GM10248 (cell line): ENCODE measurements around the gene HPSE2.
"Not testable (repeated sequence)": the region's sequence is repeated elsewhere in the genome, so short reads cannot be mapped to it uniquely, and the experiment has no call there.

Experiments
- CTCF ChIA-PET: fragments of 300-600 bp; sonication (Branson Sonifier 250); formaldehyde crosslinking; extraction: SDS; loops from one replicate; lab custom pipeline; 2021; ENCODE audit warnings: antibody characterized with exemption; lab: Yijun Ruan, JAX
- POLR2A ChIA-PET: fragments of 350-650 bp; sonication (Branson Sonifier 250); formaldehyde crosslinking; extraction: SDS; loops from one replicate; lab custom pipeline; 2020; ENCODE audit warnings: antibody characterized with exemption; lab: Yijun Ruan, JAX
- DNase-seq: peaks from one replicate; pipeline ENCODE4 v3.0.0; 2012; ENCODE audit errors: extremely low spot score
- CTCF ChIP-seq: IDR thresholded peaks from 2 replicates; pipeline ENCODE4 v1.5.1; 2012; ENCODE audit warnings: mild to moderate bottlenecking, low read depth; ENCODE audit errors: extremely low read depth, missing control alignments, control extremely low read depth

Gene HPSE2

GRCh38 chr10:98915911-98916310 lies 319.7 kb downstream of the HPSE2 start:
- CTCF ChIA-PET, result interaction anchor here (1.0 kb wide), 1 partner anchor 29 kb away, joined by 3 read pairs; no protein-coding TSS in a partner anchor

GRCh38 chr10:98910546-98910945 lies 325.1 kb downstream of the HPSE2 start:
- no peak for TF ChIP-seq CTCF
- POLR2A ChIA-PET, result no interaction called here
- CTCF ChIA-PET, result no interaction called here

More at GRCh38 chr10:98915911-98916310, 319.7 kb downstream of the HPSE2 start:
- TF ChIP-seq CTCF, result no peak
- POLR2A ChIA-PET, result no interaction called here
- no peak for DNase-seq

GRCh38 chr10:98910048-98910447 lies 325.6 kb downstream of the HPSE2 start:
- no peak for DNase-seq
- POLR2A ChIA-PET, result no interaction called here
- CTCF ChIA-PET, result no interaction called here
- no peak for TF ChIP-seq CTCF

More at GRCh38 chr10:98910546-98910945, 325.1 kb downstream of the HPSE2 start:
- DNase-seq, result no peak

- ChIA-PET CTCF (no interaction called here), POLR2A (no interaction called here)
- DNase-seq, result no peak
- TF ChIP-seq CTCF, result no peak
Measured at GRCh38 chr10:98908868-98909267, 326.8 kb downstream of the HPSE2 start.

GRCh38 chr10:98908247-98908646 lies 327.4 kb downstream of the HPSE2 start:
- DNase-seq, CTCF ChIA-PET, POLR2A ChIA-PET: not testable (repeated sequence)

- TF ChIP-seq CTCF, result no peak
- ChIA-PET POLR2A (no interaction called here), CTCF (no interaction called here)
- DNase-seq, result no peak
Measured at GRCh38 chr10:98901441-98902110, 334.1 kb downstream of the HPSE2 start.

- DNase-seq, result no peak
- POLR2A ChIA-PET, result no interaction called here
- CTCF ChIA-PET, result no interaction called here
Measured at GRCh38 chr10:98899018-98899417, 336.6 kb downstream of the HPSE2 start.

More at GRCh38 chr10:98899018-98899417, 336.6 kb downstream of the HPSE2 start:
- no peak for TF ChIP-seq CTCF
